Measurements from ENCODE around the gene SNX9. TPM values are rescaled to one million over a fixed set of nuclear protein-coding genes. Genes with fewer than 3 reads are reported as not detected.

The SNX9 gene
- polyA plus RNA-seq, 1 donor, result 21.2 TPM

Other genes starting within 250 kb of the SNX9 start
- 9.8 TPM for gene SYNJ2, start 158.6 kb downstream of the SNX9 start, polyA plus RNA-seq (ENCODE audit: insufficient read length)